ENCODE measurements around the gene BCL2L14.
A peak's percentile ranks its signal among the peaks of the same experiment; 100 is the strongest.

The BCL2L14 gene

GRCh38 chr12:12086362-12086761 lies 15.6 kb downstream of the BCL2L14 start:
- Histone ChIP-seq H3K9me3 (ENCODE audit: control insufficient read depth, low read length) (no peaks in the 10 kb centered on the region), H3K4me3 (ENCODE audit: insufficient read depth, low read depth, low read length) (no peak overlapping the region), H3K27me3 (ENCODE audit: control insufficient read depth, insufficient read depth, low read length, poor library complexity, severe bottlenecking) (no peaks in the 10 kb centered on the region), H3K36me3 (ENCODE audit: control insufficient read depth, insufficient read depth, low read length) (no peaks in the 10 kb centered on the region), H3K4me1 (ENCODE audit: control insufficient read depth, insufficient read depth, low read length) (peaks cover 18% of the 10 kb centered on the region), H3K27ac (ENCODE audit: insufficient read depth, low read depth, low read length, poor library complexity, severe bottlenecking) (no peak overlapping the region)
- whole genome bisulfite sequencing, 2 experiments = 83 to 89% methylated on average over 5 of the region's 5 CpGs

GRCh38 chr12:12086973-12087692 lies 16.4 kb downstream of the BCL2L14 start:
- H3K27me3 ChIP-seq (ENCODE audit: control insufficient read depth, insufficient read depth, low read length, poor library complexity, severe bottlenecking) = no peaks in the 10 kb centered on the region
- no peak overlapping the region for H3K4me3 ChIP-seq (ENCODE audit: insufficient read depth, low read depth, low read length)
- peaks cover 18% of the 10 kb centered on the region for H3K4me1 ChIP-seq (ENCODE audit: control insufficient read depth, insufficient read depth, low read length)
- H3K9me3 ChIP-seq (ENCODE audit: control insufficient read depth, low read length) = no peaks in the 10 kb centered on the region
- no peaks in the 10 kb centered on the region for H3K36me3 ChIP-seq (ENCODE audit: control insufficient read depth, insufficient read depth, low read length)
- peak overlapping the region; percentile 3 for H3K27ac ChIP-seq (ENCODE audit: insufficient read depth, low read depth, low read length, poor library complexity, severe bottlenecking)
- 42% methylated on average over 9 of the region's 9 CpGs for WGBS, 2 experiments

GRCh38 chr12:12087693-12088034 lies 16.9 kb downstream of the BCL2L14 start:
- no peak overlapping the region for H3K27ac ChIP-seq (ENCODE audit: insufficient read depth, low read depth, low read length, poor library complexity, severe bottlenecking)
- H3K4me3 ChIP-seq (ENCODE audit: insufficient read depth, low read depth, low read length) = no peak overlapping the region
- peaks cover 18% of the 10 kb centered on the region for H3K4me1 ChIP-seq (ENCODE audit: control insufficient read depth, insufficient read depth, low read length)
- H3K27me3 ChIP-seq (ENCODE audit: control insufficient read depth, insufficient read depth, low read length, poor library complexity, severe bottlenecking) = no peaks in the 10 kb centered on the region
- H3K36me3 ChIP-seq (ENCODE audit: control insufficient read depth, insufficient read depth, low read length) = no peaks in the 10 kb centered on the region
- 72 to 77% methylated on average over 2 of the region's 2 CpGs for WGBS, 2 experiments
- no peaks in the 10 kb centered on the region for H3K9me3 ChIP-seq (ENCODE audit: control insufficient read depth, low read length)

GRCh38 chr12:12088147-12088546 lies 17.4 kb downstream of the BCL2L14 start:
- no peak overlapping the region for H3K27ac ChIP-seq (ENCODE audit: insufficient read depth, low read depth, low read length, poor library complexity, severe bottlenecking)
- 93 to 94% methylated on average over 10 of the region's 10 CpGs for WGBS, 2 experiments
- H3K27me3 ChIP-seq (ENCODE audit: control insufficient read depth, insufficient read depth, low read length, poor library complexity, severe bottlenecking) = no peaks in the 10 kb centered on the region
- peaks cover 18% of the 10 kb centered on the region for H3K4me1 ChIP-seq (ENCODE audit: control insufficient read depth, insufficient read depth, low read length)
- H3K4me3 ChIP-seq (ENCODE audit: insufficient read depth, low read depth, low read length) = no peak overlapping the region
- no peaks in the 10 kb centered on the region for H3K9me3 ChIP-seq (ENCODE audit: control insufficient read depth, low read length)
- no peaks in the 10 kb centered on the region for H3K36me3 ChIP-seq (ENCODE audit: control insufficient read depth, insufficient read depth, low read length)

GRCh38 chr12:12088761-12089160 lies 18.0 kb downstream of the BCL2L14 start:
- Histone ChIP-seq H3K4me3 (ENCODE audit: insufficient read depth, low read depth, low read length) (no peak overlapping the region), H3K9me3 (ENCODE audit: control insufficient read depth, low read length) (no peaks in the 10 kb centered on the region), H3K4me1 (ENCODE audit: control insufficient read depth, insufficient read depth, low read length) (peaks cover 18% of the 10 kb centered on the region), H3K27ac (ENCODE audit: insufficient read depth, low read depth, low read length, poor library complexity, severe bottlenecking) (no peak overlapping the region), H3K36me3 (ENCODE audit: control insufficient read depth, insufficient read depth, low read length) (no peaks in the 10 kb centered on the region), H3K27me3 (ENCODE audit: control insufficient read depth, insufficient read depth, low read length, poor library complexity, severe bottlenecking) (no peaks in the 10 kb centered on the region)
- 92 to 93% methylated on average over 9 of the region's 9 CpGs for WGBS, 2 experiments

GRCh38 chr12:12091071-12091470 lies 20.3 kb downstream of the BCL2L14 start:
- Histone ChIP-seq H3K27ac (ENCODE audit: insufficient read depth, low read depth, low read length, poor library complexity, severe bottlenecking) (no peak overlapping the region), H3K9me3 (ENCODE audit: control insufficient read depth, low read length) (no peaks in the 10 kb centered on the region), H3K27me3 (ENCODE audit: control insufficient read depth, insufficient read depth, low read length, poor library complexity, severe bottlenecking) (no peaks in the 10 kb centered on the region), H3K4me1 (ENCODE audit: control insufficient read depth, insufficient read depth, low read length) (peaks cover 18% of the 10 kb centered on the region), H3K36me3 (ENCODE audit: control insufficient read depth, insufficient read depth, low read length) (no peaks in the 10 kb centered on the region), H3K4me3 (ENCODE audit: insufficient read depth, low read depth, low read length) (no peak overlapping the region)
- WGBS, 2 experiments = 93 to 99% methylated on average over 3 of the region's 3 CpGs

GRCh38 chr12:12091977-12092663 lies 21.4 kb downstream of the BCL2L14 start:
- no peaks in the 10 kb centered on the region for H3K36me3 ChIP-seq (ENCODE audit: control insufficient read depth, insufficient read depth, low read length)
- no peaks in the 10 kb centered on the region for H3K9me3 ChIP-seq (ENCODE audit: control insufficient read depth, low read length)
- peaks cover 8% of the 10 kb centered on the region for H3K4me1 ChIP-seq (ENCODE audit: control insufficient read depth, insufficient read depth, low read length)
- H3K27ac ChIP-seq (ENCODE audit: insufficient read depth, low read depth, low read length, poor library complexity, severe bottlenecking) = no peak overlapping the region
- H3K27me3 ChIP-seq (ENCODE audit: control insufficient read depth, insufficient read depth, low read length, poor library complexity, severe bottlenecking) = no peaks in the 10 kb centered on the region
- 90 to 92% methylated on average over 14 of the region's 14 CpGs for WGBS, 2 experiments
- no peak overlapping the region for H3K4me3 ChIP-seq (ENCODE audit: insufficient read depth, low read depth, low read length)

- no peak overlapping the region for H3K4me3 ChIP-seq (ENCODE audit: insufficient read depth, low read depth, low read length)
- no peaks in the 10 kb centered on the region for H3K27me3 ChIP-seq (ENCODE audit: control insufficient read depth, insufficient read depth, low read length, poor library complexity, severe bottlenecking)
- no peaks in the 10 kb centered on the region for H3K36me3 ChIP-seq (ENCODE audit: control insufficient read depth, insufficient read depth, low read length)
- H3K4me1 ChIP-seq (ENCODE audit: control insufficient read depth, insufficient read depth, low read length) = no peaks in the 10 kb centered on the region
- 93 to 96% methylated on average over 4 of the region's 4 CpGs for WGBS, 2 experiments
- H3K27ac ChIP-seq (ENCODE audit: insufficient read depth, low read depth, low read length, poor library complexity, severe bottlenecking) = no peak overlapping the region
- H3K9me3 ChIP-seq (ENCODE audit: control insufficient read depth, low read length) = no peaks in the 10 kb centered on the region
These were observed 23.7 kb downstream of the BCL2L14 start for GRCh38 chr12:12094481-12094880.

- no peaks in the 10 kb centered on the region for H3K4me1 ChIP-seq (ENCODE audit: control insufficient read depth, insufficient read depth, low read length)
- no peaks in the 10 kb centered on the region for H3K27me3 ChIP-seq (ENCODE audit: control insufficient read depth, insufficient read depth, low read length, poor library complexity, severe bottlenecking)
- H3K27ac ChIP-seq (ENCODE audit: insufficient read depth, low read depth, low read length, poor library complexity, severe bottlenecking) = no peak overlapping the region
- H3K9me3 ChIP-seq (ENCODE audit: control insufficient read depth, low read length) = no peaks in the 10 kb centered on the region
- no peak overlapping the region for H3K4me3 ChIP-seq (ENCODE audit: insufficient read depth, low read depth, low read length)
- no peaks in the 10 kb centered on the region for H3K36me3 ChIP-seq (ENCODE audit: control insufficient read depth, insufficient read depth, low read length)
- WGBS, 2 experiments = 95 to 98% methylated on average over 3 of the region's 3 CpGs
These were observed 24.3 kb downstream of the BCL2L14 start for GRCh38 chr12:12095021-12095420.

GRCh38 chr12:12097891-12098690 lies 27.4 kb downstream of the BCL2L14 start:
- Histone ChIP-seq H3K4me1 (ENCODE audit: control insufficient read depth, insufficient read depth, low read length) (no peaks in the 10 kb centered on the region), H3K4me3 (ENCODE audit: insufficient read depth, low read depth, low read length) (no peak overlapping the region)
- WGBS, 2 experiments = 90% methylated on average over 6 of the region's 6 CpGs

More at GRCh38 chr12:12097891-12098690, 27.4 kb downstream of the BCL2L14 start:
- no peaks in the 10 kb centered on the region for H3K9me3 ChIP-seq (ENCODE audit: control insufficient read depth, low read length)
- no peaks in the 10 kb centered on the region for H3K36me3 ChIP-seq (ENCODE audit: control insufficient read depth, insufficient read depth, low read length)
- no peak overlapping the region for H3K27ac ChIP-seq (ENCODE audit: insufficient read depth, low read depth, low read length, poor library complexity, severe bottlenecking)
- H3K27me3 ChIP-seq (ENCODE audit: control insufficient read depth, insufficient read depth, low read length, poor library complexity, severe bottlenecking) = no peaks in the 10 kb centered on the region
